Adipose tissue (tissue), 3 donors: Measurements from ENCODE around the gene NPIPB6. TPM values are rescaled to one million over a fixed set of nuclear protein-coding genes. Genes with fewer than 3 reads are reported as not detected.

Experiments
- H3K27ac ChIP-seq: one replicate; pipeline ENCODE4 v1.5.1; 2013; ENCODE audit warnings: low read depth, low read length
- WGBS, 3 donors: extraction: QIAGEN DNeasy Blood & Tissue Kit; methylation state at CpG; one replicate each; pipeline ENCODE4 v1.1.7; 2013; 5-methylcytosine and 5-hydroxymethylcytosine counted together
- polyA plus RNA-seq, 3 donors: library from polyadenylated mRNA; stranded (reverse); fragments of 200-250 nt; gene quantifications; one replicate each; pipeline ENCODE4 v1.2.3, GENCODE V29; 2013
- donor health status: healthy with polysubstance abuse.
- donor health status: Bipolar disorder and iron deficiency.
- donor health status: healthy.

Gene NPIPB6
- polyA plus RNA-seq, 3 donors, result 0.12 to 1.6 (median 0.43) TPM

GRCh38 chr16:28307936-28308335 lies 55.4 kb downstream of the NPIPB6 start:
- WGBS, 3 donors, result 75 to 87% (median 85%) methylated on average over 5 of the region's 5 CpGs
- H3K27ac ChIP-seq, result no peak overlapping the region

GRCh38 chr16:28304214-28304613 lies 59.1 kb downstream of the NPIPB6 start:
- WGBS, 3 donors, result 50 to 80% (median 61%) methylated on average over 8 of the region's 8 CpGs
- no peak overlapping the region for H3K27ac ChIP-seq

- H3K27ac ChIP-seq, result no peak overlapping the region
Measured at GRCh38 chr16:28303132-28303531, 60.2 kb downstream of the NPIPB6 start.

- no peak overlapping the region for H3K27ac ChIP-seq
- WGBS, 3 donors, result 81 to 84% (median 82%) methylated on average over 2 of the region's 2 CpGs
Measured at GRCh38 chr16:28301620-28302019, 61.7 kb downstream of the NPIPB6 start.

- 69 to 83% (median 72%) methylated on average over 6 of the region's 6 CpGs for WGBS, 3 donors
- H3K27ac ChIP-seq, result no peak overlapping the region
Measured at GRCh38 chr16:28301154-28301553, 62.2 kb downstream of the NPIPB6 start.

- 90 to 96% (median 93%) methylated on average over 5 of the region's 5 CpGs for WGBS, 3 donors
- no peak overlapping the region for H3K27ac ChIP-seq
Measured at GRCh38 chr16:28300327-28300726, 63.0 kb downstream of the NPIPB6 start.

GRCh38 chr16:28298511-28298878 lies 64.8 kb downstream of the NPIPB6 start:
- no peak overlapping the region for H3K27ac ChIP-seq
- 64 to 70% (median 66%) methylated on average over 4 of the region's 4 CpGs for WGBS, 3 donors

- H3K27ac ChIP-seq, result no peak overlapping the region
- WGBS, 3 donors, result 48 to 70% (median 55%) methylated on average over 11 of the region's 11 CpGs
Measured at GRCh38 chr16:28297784-28298510, 65.4 kb downstream of the NPIPB6 start.

GRCh38 chr16:28297308-28297707 lies 66.0 kb downstream of the NPIPB6 start:
- WGBS, 3 donors, result 40 to 72% (median 57%) methylated on average over 2 of the region's 2 CpGs
- no peak overlapping the region for H3K27ac ChIP-seq

- H3K27ac ChIP-seq, result no peak overlapping the region
- WGBS, 3 donors, result 75 to 82% (median 77%) methylated on average over 11 of the region's 11 CpGs
Measured at GRCh38 chr16:28295276-28295675, 68.0 kb downstream of the NPIPB6 start.

GRCh38 chr16:28294201-28294600 lies 69.1 kb downstream of the NPIPB6 start:
- WGBS, 3 donors, result 76 to 89% (median 88%) methylated on average over 6 of the region's 6 CpGs
- no peak overlapping the region for H3K27ac ChIP-seq

GRCh38 chr16:28293601-28293960 lies 69.7 kb downstream of the NPIPB6 start:
- WGBS, 3 donors, result 25 to 36% (median 34%) methylated on average over 10 of the region's 10 CpGs

GRCh38 chr16:28292731-28293600 lies 70.3 kb downstream of the NPIPB6 start:
- no peak overlapping the region for H3K27ac ChIP-seq
- 0 to 1% (median 1%) methylated on average over 48 to 60 of the region's 60 CpGs for WGBS, 3 donors

More at GRCh38 chr16:28293601-28293960, 69.7 kb downstream of the NPIPB6 start:
- no peak overlapping the region for H3K27ac ChIP-seq

Other genes with a start within 250 kb of the NPIPB6 start
- 10 to 100 TPM; 36.8 to 69.4 (median 55.1) TPM for gene XPO6, start 151.5 kb downstream of the NPIPB6 start, polyA plus RNA-seq
- gene SBK1, start 71.0 kb downstream of the NPIPB6 start, polyA plus RNA-seq, result 1 to 10 TPM in 1 of 3 donors, under 1 TPM in 1, not detected in 1; 0.09 to 1.2 TPM
- gene EIF3CL, start 40.3 kb upstream of the NPIPB6 start, polyA plus RNA-seq, result 10 to 100 TPM; 54.1 to 75.7 (median 68.7) TPM
- under 1 TPM in 1 of 3 donors, not detected in 2; 0.07 TPM for gene NPIPB7, start 108.8 kb upstream of the NPIPB6 start, polyA plus RNA-seq
- 10 to 100 TPM in 2 of 3 donors, 1 to 10 TPM in 1; 8.2 to 28.2 (median 16.0) TPM for gene CLN3, start 128.6 kb upstream of the NPIPB6 start, polyA plus RNA-seq
- 1 to 10 TPM in 2 of 3 donors, under 1 TPM in 1; 0.62 to 6.6 (median 1.5) TPM for gene APOBR, start 131.1 kb upstream of the NPIPB6 start, polyA plus RNA-seq
- gene IL27, start 143.3 kb upstream of the NPIPB6 start, polyA plus RNA-seq, result under 1 TPM in 1 of 3 donors, not detected in 2; 0.34 TPM
- 100 to 1,000 TPM; 157 to 190 (median 189) TPM for gene NUPR1, start 175.5 kb upstream of the NPIPB6 start, polyA plus RNA-seq
- gene SGF29, start 190.4 kb upstream of the NPIPB6 start, polyA plus RNA-seq, result 10 to 100 TPM; 17.1 to 32.1 (median 17.5) TPM
- gene SULT1A2, start 233.5 kb upstream of the NPIPB6 start, polyA plus RNA-seq, result 1 to 10 TPM in 2 of 3 donors, under 1 TPM in 1; 0.30 to 1.8 (median 1.1) TPM
- gene SULT1A1, start 246.5 kb upstream of the NPIPB6 start, polyA plus RNA-seq, result 10 to 100 TPM; 13.3 to 56.7 (median 44.1) TPM